ENCODE results near the gene LTBP1.

- TF ChIP-seq CTCF (conservative IDR thresholded peaks at IDR 0.05) = no peak
- TF ChIP-seq EZH2 (IDR thresholded peaks at IDR 0.05; ENCODE audit: low read depth) = no peak
These were observed 8.9 kb upstream of the LTBP1 start for GRCh38 chr2:32937602-32938448.
